ENCODE measurements around the gene LHX1. TPM values are rescaled to one million over a fixed set of nuclear protein-coding genes. Genes with fewer than 3 reads are reported as not detected.

LHX1 gene
- total RNA-seq, 1 donor from 2014 or later: 0.44 TPM

- Mint-ChIP-seq H3K27ac (no peak overlapping the region), H3K4me1 (peaks cover 34% of the 10 kb centered on the region), H3K4me3 (no peak overlapping the region), H3K9me3 (no peaks in the 10 kb centered on the region), H3K27me3 (peaks cover 88% of the 10 kb centered on the region), H3K36me3 (ENCODE audit: low read depth) (no peaks in the 10 kb centered on the region)
- intact Hi-C loops (cut with micrococcal nuclease): no loop called here
- no peak for DNase-seq
Observed at GRCh38 chr17:36931096-36931696, 6.1 kb upstream of the LHX1 start.

- no peaks in the 10 kb centered on the region for H3K36me3 Mint-ChIP-seq (ENCODE audit: low read depth)
- DNase-seq: peak; percentile 63
- H3K27ac Mint-ChIP-seq: peak overlapping the region; percentile 1
- H3K27me3 Mint-ChIP-seq: peaks cover 85% of the 10 kb centered on the region
- H3K4me1 Mint-ChIP-seq: peaks cover 35% of the 10 kb centered on the region
- peak overlapping the region; percentile 51 for H3K4me3 Mint-ChIP-seq
- no peaks in the 10 kb centered on the region for H3K9me3 Mint-ChIP-seq
- intact Hi-C loops (cut with micrococcal nuclease): loop anchor here (2.0 kb wide), 2 partner anchors 17 to 123 kb away; partner anchors contain the start of gene AATF
Observed at GRCh38 chr17:36931697-36932382, 5.4 kb upstream of the LHX1 start.

GRCh38 chr17:36932383-36932693 lies 4.9 kb upstream of the LHX1 start:
- Mint-ChIP-seq H3K9me3 (no peaks in the 10 kb centered on the region), H3K4me1 (peaks cover 39% of the 10 kb centered on the region), H3K36me3 (ENCODE audit: low read depth) (peaks cover 1% of the 10 kb centered on the region), H3K27me3 (peaks cover 87% of the 10 kb centered on the region), H3K4me3 (peak overlapping the region; percentile 51), H3K27ac (peak overlapping the region; percentile 1)
- intact Hi-C loops (cut with micrococcal nuclease): loop anchor here (2.0 kb wide), 2 partner anchors 16 to 124 kb away; partner anchors contain the start of gene AATF
- no peak for DNase-seq

GRCh38 chr17:36932694-36933511 lies 4.4 kb upstream of the LHX1 start:
- Mint-ChIP-seq H3K4me3 (peak overlapping the region; percentile 51), H3K36me3 (ENCODE audit: low read depth) (peaks cover 3% of the 10 kb centered on the region), H3K4me1 (peaks cover 43% of the 10 kb centered on the region), H3K27me3 (peaks cover 87% of the 10 kb centered on the region), H3K9me3 (no peaks in the 10 kb centered on the region), H3K27ac (peak overlapping the region; percentile 25)
- intact Hi-C loops (cut with micrococcal nuclease): loop anchor here (2.0 kb wide), 2 partner anchors 16 to 124 kb away; partner anchors contain the start of gene AATF
- no peak for DNase-seq

- peak overlapping the region; percentile 30 for H3K4me3 Mint-ChIP-seq
- DNase-seq: no peak
- no peaks in the 10 kb centered on the region for H3K9me3 Mint-ChIP-seq
- peak overlapping the region; percentile 12 for H3K27ac Mint-ChIP-seq
- intact Hi-C loops (cut with micrococcal nuclease): loop anchor here (2.0 kb wide), 2 partner anchors 15 to 125 kb away; partner anchors contain the start of gene AATF
- H3K36me3 Mint-ChIP-seq (ENCODE audit: low read depth): peaks cover 3% of the 10 kb centered on the region
- peaks cover 42% of the 10 kb centered on the region for H3K4me1 Mint-ChIP-seq
- peaks cover 87% of the 10 kb centered on the region for H3K27me3 Mint-ChIP-seq
Observed at GRCh38 chr17:36933512-36934143, 3.6 kb upstream of the LHX1 start.

GRCh38 chr17:36934144-36934691 lies 3.1 kb upstream of the LHX1 start:
- peaks cover 42% of the 10 kb centered on the region for H3K4me1 Mint-ChIP-seq

GRCh38 chr17:36934692-36935630 lies 2.3 kb upstream of the LHX1 start:
- intact Hi-C loops (cut with micrococcal nuclease): loop anchor here (1.0 kb wide), 1 partner anchor 10 kb away; no protein-coding TSS in a partner anchor
- peaks cover 9% of the 10 kb centered on the region for H3K36me3 Mint-ChIP-seq (ENCODE audit: low read depth)
- peaks cover 44% of the 10 kb centered on the region for H3K4me1 Mint-ChIP-seq
- H3K27ac Mint-ChIP-seq: peak overlapping the region; percentile 70
- H3K4me3 Mint-ChIP-seq: peak overlapping the region; percentile 64
- peak; percentile 74 for DNase-seq
- H3K9me3 Mint-ChIP-seq: no peaks in the 10 kb centered on the region
- peaks cover 85% of the 10 kb centered on the region for H3K27me3 Mint-ChIP-seq

More at GRCh38 chr17:36934144-36934691, 3.1 kb upstream of the LHX1 start:
- peaks cover 6% of the 10 kb centered on the region for H3K36me3 Mint-ChIP-seq (ENCODE audit: low read depth)
- H3K9me3 Mint-ChIP-seq: no peaks in the 10 kb centered on the region
- intact Hi-C loops (cut with micrococcal nuclease): no loop called here
- H3K27me3 Mint-ChIP-seq: peaks cover 87% of the 10 kb centered on the region
- peak overlapping the region; percentile 30 for H3K4me3 Mint-ChIP-seq
- H3K27ac Mint-ChIP-seq: peak overlapping the region; percentile 12
- no peak for DNase-seq

- Mint-ChIP-seq H3K27me3 (peaks cover 85% of the 10 kb centered on the region), H3K4me3 (peak overlapping the region; percentile 64), H3K9me3 (no peaks in the 10 kb centered on the region), H3K27ac (peak overlapping the region; percentile 70), H3K36me3 (ENCODE audit: low read depth) (peaks cover 9% of the 10 kb centered on the region), H3K4me1 (peaks cover 45% of the 10 kb centered on the region)
- DNase-seq: peak; percentile 69
- intact Hi-C loops (cut with micrococcal nuclease): loop anchor here (1.0 kb wide), 1 partner anchor 9 kb away; no protein-coding TSS in a partner anchor
Observed at GRCh38 chr17:36935671-36936454, 1.4 kb upstream of the LHX1 start.

GRCh38 chr17:36936455-36937000 lies 747 bp upstream of the LHX1 start:
- intact Hi-C loops (cut with micrococcal nuclease): no loop called here
- H3K9me3 Mint-ChIP-seq: no peaks in the 10 kb centered on the region
- peaks cover 85% of the 10 kb centered on the region for H3K27me3 Mint-ChIP-seq
- H3K27ac Mint-ChIP-seq: peak overlapping the region; percentile 78
- peak; percentile 63 for DNase-seq
- peaks cover 47% of the 10 kb centered on the region for H3K4me1 Mint-ChIP-seq
- peaks cover 11% of the 10 kb centered on the region for H3K36me3 Mint-ChIP-seq (ENCODE audit: low read depth)
- peak overlapping the region; percentile 71 for H3K4me3 Mint-ChIP-seq

- DNase-seq: peak; percentile 76
- H3K4me3 Mint-ChIP-seq: peak overlapping the region; percentile 71
- intact Hi-C loops (cut with micrococcal nuclease): no loop called here
- peaks cover 39% of the 10 kb centered on the region for H3K4me1 Mint-ChIP-seq
- peaks cover 75% of the 10 kb centered on the region for H3K27me3 Mint-ChIP-seq
- no peaks in the 10 kb centered on the region for H3K9me3 Mint-ChIP-seq
- peak overlapping the region; percentile 78 for H3K27ac Mint-ChIP-seq
- peaks cover 14% of the 10 kb centered on the region for H3K36me3 Mint-ChIP-seq (ENCODE audit: low read depth)
Observed at GRCh38 chr17:36937959-36938565, 787 bp downstream of the LHX1 start.

- peak overlapping the region; percentile 39 for H3K4me3 Mint-ChIP-seq
- peaks cover 75% of the 10 kb centered on the region for H3K27me3 Mint-ChIP-seq
- peaks cover 39% of the 10 kb centered on the region for H3K4me1 Mint-ChIP-seq
Observed at GRCh38 chr17:36938566-36939051, 1.3 kb downstream of the LHX1 start.

More at GRCh38 chr17:36938566-36939051, 1.3 kb downstream of the LHX1 start:
- Mint-ChIP-seq H3K9me3 (no peaks in the 10 kb centered on the region), H3K27ac (peak overlapping the region; percentile 65), H3K36me3 (ENCODE audit: low read depth) (peaks cover 15% of the 10 kb centered on the region)
- no peak for DNase-seq
- intact Hi-C loops (cut with micrococcal nuclease): no loop called here
